ENCODE measurements around the gene ST8SIA3. TPM values are rescaled to one million over a fixed set of nuclear protein-coding genes. Genes with fewer than 3 reads are reported as not detected.

ST8SIA3 gene
- total RNA-seq, 1 donor from 2014 or later: not detected

DNA sequence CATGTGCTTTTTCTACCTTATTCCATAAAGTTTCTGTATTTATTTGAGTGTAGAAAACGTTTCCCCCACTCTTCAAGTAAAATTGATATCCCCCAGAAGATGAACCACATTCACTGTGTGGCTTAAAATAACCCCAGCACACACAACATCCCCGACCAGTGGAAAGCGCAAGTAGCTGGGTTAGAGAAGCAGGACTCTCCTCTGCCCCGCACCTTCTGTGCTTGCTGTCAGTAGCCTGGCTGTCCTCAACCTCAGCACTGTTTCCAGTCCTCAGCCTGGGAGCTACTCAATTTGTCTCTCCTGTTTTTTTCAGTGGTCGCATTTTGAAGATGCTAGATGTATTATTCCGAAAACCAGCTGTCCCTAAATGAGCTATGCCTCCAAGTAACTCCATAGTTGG, 18.0 kb upstream of the ST8SIA3 start:
- H3K27ac Mint-ChIP-seq: no peak overlapping the region
- ATAC-seq (ENCODE audit: low read depth): no peak

DNA sequence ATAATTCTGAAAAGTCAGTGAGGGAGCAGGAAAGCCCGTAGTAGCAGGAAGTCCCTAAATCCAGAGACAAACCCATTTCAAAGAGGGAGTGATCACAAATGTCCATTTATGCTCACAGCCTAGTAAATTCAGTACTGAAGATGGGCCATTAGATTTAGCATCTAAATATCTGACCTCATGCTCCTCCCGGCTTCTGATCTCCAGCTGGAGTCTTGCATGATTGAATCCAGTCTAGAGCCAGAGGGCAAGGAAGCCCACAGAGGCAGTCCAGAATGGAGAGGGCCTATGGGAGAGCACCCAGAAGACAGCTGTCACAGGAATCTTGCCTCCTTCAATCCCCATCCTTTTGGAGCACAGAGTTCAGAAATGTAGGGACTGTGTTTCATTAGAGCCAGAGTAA, 16.0 kb upstream of the ST8SIA3 start:
- POLR2A ChIA-PET: no interaction called here
- TF ChIP-seq, protein P1, sequence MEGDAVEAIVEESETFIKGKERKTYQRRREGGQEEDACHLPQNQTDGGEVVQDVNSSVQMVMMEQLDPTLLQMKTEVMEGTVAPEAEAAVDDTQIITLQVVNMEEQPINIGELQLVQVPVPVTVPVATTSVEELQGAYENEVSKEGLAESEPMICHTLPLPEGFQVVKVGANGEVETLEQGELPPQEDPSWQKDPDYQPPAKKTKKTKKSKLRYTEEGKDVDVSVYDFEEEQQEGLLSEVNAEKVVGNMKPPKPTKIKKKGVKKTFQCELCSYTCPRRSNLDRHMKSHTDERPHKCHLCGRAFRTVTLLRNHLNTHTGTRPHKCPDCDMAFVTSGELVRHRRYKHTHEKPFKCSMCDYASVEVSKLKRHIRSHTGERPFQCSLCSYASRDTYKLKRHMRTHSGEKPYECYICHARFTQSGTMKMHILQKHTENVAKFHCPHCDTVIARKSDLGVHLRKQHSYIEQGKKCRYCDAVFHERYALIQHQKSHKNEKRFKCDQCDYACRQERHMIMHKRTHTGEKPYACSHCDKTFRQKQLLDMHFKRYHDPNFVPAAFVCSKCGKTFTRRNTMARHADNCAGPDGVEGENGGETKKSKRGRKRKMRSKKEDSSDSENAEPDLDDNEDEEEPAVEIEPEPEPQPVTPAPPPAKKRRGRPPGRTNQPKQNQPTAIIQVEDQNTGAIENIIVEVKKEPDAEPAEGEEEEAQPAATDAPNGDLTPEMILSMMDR (IDR thresholded peaks at IDR 0.05): no peak
- no peaks in the 10 kb centered on the region for H3K4me1 Mint-ChIP-seq
- ATAC-seq (ENCODE audit: low read depth) (no peak), DNase-seq (no peak)
- H3K27ac Mint-ChIP-seq: no peak overlapping the region
- CTCF ChIA-PET: no interaction called here
- no peaks in the 10 kb centered on the region for H3K9me3 Mint-ChIP-seq
- no peaks in the 10 kb centered on the region for H3K36me3 Mint-ChIP-seq (ENCODE audit: low read depth)
- no peak overlapping the region for H3K4me3 Mint-ChIP-seq
- H3K27me3 Mint-ChIP-seq: peaks cover 9% of the 10 kb centered on the region
- intact Hi-C loops (cut with micrococcal nuclease): no loop called here

More for the DNA sequence above, 18.0 kb upstream of the ST8SIA3 start:
- TF ChIP-seq, protein P1 (IDR thresholded peaks at IDR 0.05): no peak
- POLR2A ChIA-PET: no interaction called here
- H3K27me3 Mint-ChIP-seq: peaks cover 9% of the 10 kb centered on the region
- H3K36me3 Mint-ChIP-seq (ENCODE audit: low read depth): no peaks in the 10 kb centered on the region
- no peak overlapping the region for H3K4me3 Mint-ChIP-seq
- no peaks in the 10 kb centered on the region for H3K9me3 Mint-ChIP-seq
- intact Hi-C loops (cut with micrococcal nuclease): no loop called here
- H3K4me1 Mint-ChIP-seq: no peaks in the 10 kb centered on the region
- DNase-seq: no peak
- CTCF ChIA-PET: no interaction called here

DNA sequence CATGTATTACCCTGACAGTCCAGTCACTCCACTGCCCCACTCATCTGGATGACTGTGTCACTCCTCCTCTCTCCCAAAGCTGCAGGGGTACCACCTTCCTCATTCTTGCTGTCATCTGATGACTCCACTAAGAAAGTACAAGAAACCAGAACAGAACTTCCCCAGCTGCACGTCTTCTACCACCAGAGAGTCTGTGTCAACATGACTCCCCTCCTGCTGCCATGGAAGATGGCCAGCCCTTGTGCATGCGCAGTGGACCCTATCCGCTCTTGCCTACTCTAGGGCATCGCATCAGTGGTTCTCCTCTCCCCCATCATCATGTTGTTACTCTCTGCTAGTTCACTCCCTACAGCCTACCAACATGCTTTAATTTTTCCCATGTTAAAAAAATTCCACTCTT, 14.5 kb upstream of the ST8SIA3 start:
- CTCF ChIA-PET: no interaction called here
- Mint-ChIP-seq H3K4me3 (no peak overlapping the region), H3K4me1 (no peaks in the 10 kb centered on the region), H3K27ac (no peak overlapping the region), H3K27me3 (peaks cover 13% of the 10 kb centered on the region), H3K36me3 (ENCODE audit: low read depth) (no peaks in the 10 kb centered on the region), H3K9me3 (no peaks in the 10 kb centered on the region)
- no peak for DNase-seq
- TF ChIP-seq, protein P1 (IDR thresholded peaks at IDR 0.05): no peak
- ATAC-seq (ENCODE audit: low read depth): no peak
- intact Hi-C loops (cut with micrococcal nuclease): no loop called here
- POLR2A ChIA-PET: no interaction called here

DNA sequence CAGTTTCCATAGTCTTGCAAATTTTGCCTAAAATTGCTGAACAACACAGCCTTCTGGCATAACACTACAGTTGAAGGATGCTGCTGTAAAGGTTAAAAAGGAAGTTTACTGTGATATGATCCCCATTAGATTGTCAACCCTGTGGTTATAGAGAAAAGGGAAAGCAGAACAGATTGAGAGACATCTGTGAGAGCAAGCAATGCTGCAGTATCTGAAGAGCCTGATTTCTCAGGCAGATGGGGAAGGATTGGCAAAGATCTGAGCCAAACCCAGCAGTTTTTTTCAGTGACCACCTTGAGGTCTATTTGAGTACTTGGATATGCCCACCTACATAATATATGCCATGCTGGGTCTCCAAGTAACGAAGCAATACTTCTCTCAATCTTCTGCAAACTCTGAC, 8.5 kb upstream of the ST8SIA3 start:
- H3K27ac Mint-ChIP-seq: no peak overlapping the region
- CTCF ChIA-PET: no interaction called here
- ATAC-seq (ENCODE audit: low read depth) (no peak), DNase-seq (no peak)
- no peaks in the 10 kb centered on the region for H3K36me3 Mint-ChIP-seq (ENCODE audit: low read depth)
- POLR2A ChIA-PET: no interaction called here
- intact Hi-C loops (cut with micrococcal nuclease): no loop called here
- TF ChIP-seq, protein P1 (IDR thresholded peaks at IDR 0.05): no peak
- no peaks in the 10 kb centered on the region for H3K9me3 Mint-ChIP-seq
- H3K4me1 Mint-ChIP-seq: no peaks in the 10 kb centered on the region
- H3K27me3 Mint-ChIP-seq: peaks cover 24% of the 10 kb centered on the region
- H3K4me3 Mint-ChIP-seq: no peak overlapping the region

DNA sequence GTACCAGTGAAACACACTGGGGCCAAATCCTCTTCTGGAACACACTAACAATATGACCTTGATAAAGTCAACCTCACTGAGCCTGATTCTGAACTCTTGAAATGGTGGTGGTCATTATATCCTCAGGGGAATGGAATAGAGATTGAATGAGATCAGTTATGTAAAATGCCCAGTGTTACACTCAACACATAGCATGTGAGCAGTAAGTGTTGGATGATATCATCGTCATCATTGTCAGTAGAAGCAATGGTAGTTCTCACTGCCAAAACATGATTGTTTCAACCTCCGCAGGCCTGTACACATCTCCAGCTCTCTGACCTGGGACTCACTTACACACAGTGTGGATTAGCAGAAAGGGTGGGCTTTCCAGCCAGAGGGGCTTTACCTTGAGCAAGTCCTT, 5.5 kb upstream of the ST8SIA3 start:
- Mint-ChIP-seq H3K4me1 (no peaks in the 10 kb centered on the region), H3K27ac (no peak overlapping the region), H3K27me3 (peaks cover 41% of the 10 kb centered on the region), H3K36me3 (ENCODE audit: low read depth) (no peaks in the 10 kb centered on the region), H3K4me3 (no peak overlapping the region), H3K9me3 (no peaks in the 10 kb centered on the region)
- DNase-seq: no peak
- POLR2A ChIA-PET: no interaction called here
- CTCF ChIA-PET: no interaction called here
- ATAC-seq (ENCODE audit: low read depth): no peak
- intact Hi-C loops (cut with micrococcal nuclease): no loop called here
- TF ChIP-seq, protein P1 (IDR thresholded peaks at IDR 0.05): no peak

All from activated B cell treated with CpG ODN at 0.5 μM for 24 hours (primary cell).